DMS153 (cell line): ENCODE measurements around the gene RHCE.
"Not testable (repeated sequence)": the region's sequence is repeated elsewhere in the genome, so short reads cannot be mapped to it uniquely, and the experiment has no call there.

Source experiments
- DNase-seq: peaks from one replicate; lab custom pipeline; 2025; lab: John Stamatoyannopoulos, UW

Gene RHCE

DNA sequence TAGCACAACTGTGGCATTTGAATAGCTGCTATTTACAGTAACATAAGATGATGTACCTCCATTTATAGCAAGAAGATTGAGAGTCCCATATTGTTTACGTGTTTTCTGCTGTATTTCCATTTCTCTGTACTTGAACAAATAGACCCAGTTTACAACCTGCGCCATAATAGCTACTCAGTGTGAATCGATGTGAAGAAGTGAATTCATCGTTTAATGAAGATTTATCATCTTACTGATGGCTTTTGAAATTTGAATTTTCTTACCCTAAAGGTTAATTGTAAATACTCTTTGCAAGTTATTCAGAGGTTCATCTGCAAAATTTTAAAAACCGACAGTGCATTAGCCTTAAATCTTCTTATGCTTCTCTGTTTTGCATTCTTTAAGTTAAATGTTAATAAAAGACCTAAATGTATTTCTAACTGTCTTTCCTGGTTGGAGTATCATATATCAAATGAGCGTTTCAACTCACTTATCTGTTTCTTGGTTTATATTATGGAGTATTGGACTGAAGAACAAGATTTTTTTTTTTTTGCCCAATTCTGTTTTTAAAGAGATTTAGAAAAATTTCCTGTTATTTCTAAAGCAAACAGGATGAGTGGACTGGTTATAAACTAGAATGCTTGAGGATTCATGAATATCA is 12.2 kb upstream of the RHCE start:
- no peak for DNase-seq

DNA sequence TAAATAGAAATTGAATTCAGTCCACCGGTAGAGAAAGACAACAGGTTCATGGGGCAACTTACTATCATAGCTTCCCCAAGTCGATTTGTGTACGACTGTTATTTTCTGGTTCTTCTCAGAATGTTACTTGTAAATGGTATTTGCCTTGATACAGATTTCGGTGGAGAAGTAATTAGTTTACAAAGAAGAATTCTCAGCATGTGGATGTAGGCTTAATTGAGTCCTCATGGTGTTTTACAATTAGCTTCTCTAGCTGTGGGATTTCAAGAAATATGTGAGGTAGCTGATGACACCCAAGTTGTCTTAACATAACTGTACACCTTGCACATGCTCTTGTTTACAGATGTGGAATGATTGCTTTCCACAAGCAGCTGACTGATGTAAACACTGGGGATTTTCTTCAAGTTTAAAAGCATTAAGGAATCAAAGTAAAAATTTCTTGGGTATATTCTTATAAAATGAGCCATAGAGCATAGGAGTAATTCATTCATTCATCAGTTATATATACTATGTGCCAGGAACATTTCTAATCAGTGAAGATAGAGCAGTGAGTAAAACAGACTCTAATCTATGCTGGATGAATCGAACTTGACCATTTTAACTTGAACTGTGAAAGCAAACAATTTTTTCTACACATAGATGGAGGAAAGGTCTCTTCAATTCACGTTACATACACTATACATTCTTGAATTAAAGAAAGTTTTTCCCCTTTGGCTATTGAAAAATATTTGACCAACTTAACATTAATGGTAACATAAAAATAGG is 11.5 kb upstream of the RHCE start:
- no peak for DNase-seq

DNA sequence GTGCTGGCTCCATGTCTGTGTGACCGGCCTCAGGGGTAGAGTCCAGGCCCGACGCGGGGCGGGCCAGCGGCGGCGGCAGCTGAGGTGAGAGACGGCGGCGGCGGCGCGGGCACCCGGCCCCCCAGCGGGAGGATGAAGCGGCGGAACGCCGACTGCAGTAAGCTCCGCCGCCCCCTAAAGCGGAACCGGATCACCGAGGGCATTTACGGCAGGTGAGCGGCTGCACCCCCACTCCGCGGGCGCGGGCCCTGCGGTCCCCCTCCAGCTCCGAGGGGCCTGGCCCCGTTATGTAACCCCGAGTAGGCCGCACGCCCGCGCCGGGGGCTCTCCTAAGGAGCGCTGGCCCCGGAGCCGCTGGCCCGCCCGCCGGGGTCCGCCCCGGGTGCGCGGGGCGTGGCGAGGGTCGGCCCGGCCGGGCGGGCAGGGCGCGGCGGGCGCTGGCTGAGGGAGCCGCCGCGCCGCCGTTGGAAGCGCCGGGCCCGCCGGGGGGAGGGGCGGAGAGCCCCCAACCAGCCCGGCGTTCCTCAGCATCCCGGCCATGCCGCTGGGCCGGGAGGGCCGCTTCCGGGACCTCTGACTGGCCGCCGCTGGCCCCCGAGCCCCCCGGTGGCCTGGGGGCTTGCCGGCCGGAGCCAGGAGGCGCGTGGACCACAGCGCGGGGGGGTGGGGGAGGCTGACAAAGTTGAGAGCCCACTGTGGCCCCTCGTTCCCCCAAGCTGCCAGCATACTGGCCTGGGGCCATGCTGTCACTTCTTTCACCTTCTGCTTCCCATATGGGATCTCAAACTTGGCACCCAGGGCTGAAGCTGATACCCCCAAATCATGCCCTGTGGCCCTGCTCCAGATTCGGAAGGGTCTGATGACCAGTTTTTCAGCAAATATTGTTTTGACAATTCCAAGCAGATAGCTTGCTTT is 10.6 kb upstream of the RHCE start:
- no peak for DNase-seq

DNA sequence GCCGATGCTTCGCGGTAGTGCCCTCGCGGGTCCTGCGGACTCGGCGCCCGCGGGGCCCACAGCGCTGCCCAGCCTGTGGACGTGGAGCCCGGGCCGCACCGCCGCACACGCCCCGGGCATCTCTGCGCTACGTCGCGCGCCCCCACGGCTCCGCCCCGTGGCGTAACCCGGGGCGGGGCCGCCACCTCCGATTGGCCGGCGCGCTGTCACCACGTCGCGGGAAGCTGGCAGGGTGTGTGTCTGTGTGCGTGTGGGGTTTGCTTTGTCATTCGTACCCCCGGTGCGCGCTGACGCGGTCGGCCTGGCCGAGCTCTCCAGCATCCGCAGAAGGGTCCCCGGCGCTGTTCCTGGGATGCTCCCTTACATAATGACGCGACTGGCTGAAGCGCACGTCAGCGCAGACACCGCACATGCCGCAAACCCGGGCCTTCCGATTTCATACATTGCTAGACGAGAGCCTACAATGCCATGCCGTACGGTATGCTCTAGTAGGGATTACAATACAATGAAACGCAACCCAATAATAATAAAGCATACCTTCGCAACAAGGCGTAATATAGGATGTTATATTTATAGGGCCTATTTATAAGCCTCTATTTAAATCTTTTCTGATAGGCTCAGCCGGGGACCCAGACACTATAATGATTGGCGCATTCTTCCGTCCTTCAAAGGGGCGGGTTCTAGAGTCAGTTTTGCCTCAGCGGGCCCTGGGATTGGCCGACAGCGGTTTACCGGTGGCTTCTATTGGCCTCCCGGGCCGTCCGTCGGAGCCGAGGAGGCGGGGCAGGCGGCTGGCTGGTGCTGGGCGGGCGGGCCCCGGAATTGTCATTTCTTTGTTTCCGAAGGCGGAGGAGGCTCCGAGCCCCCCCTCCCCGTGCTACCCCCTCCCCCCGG is 9.7 kb upstream of the RHCE start, which contains the start of gene MACO1:
MACO1 (plus strand) TSS at position 825 of the 894 bp plus-strand sequence. CDS start 202 bp downstream, outside the sequence.
- peak; percentile 96 for DNase-seq

DNA sequence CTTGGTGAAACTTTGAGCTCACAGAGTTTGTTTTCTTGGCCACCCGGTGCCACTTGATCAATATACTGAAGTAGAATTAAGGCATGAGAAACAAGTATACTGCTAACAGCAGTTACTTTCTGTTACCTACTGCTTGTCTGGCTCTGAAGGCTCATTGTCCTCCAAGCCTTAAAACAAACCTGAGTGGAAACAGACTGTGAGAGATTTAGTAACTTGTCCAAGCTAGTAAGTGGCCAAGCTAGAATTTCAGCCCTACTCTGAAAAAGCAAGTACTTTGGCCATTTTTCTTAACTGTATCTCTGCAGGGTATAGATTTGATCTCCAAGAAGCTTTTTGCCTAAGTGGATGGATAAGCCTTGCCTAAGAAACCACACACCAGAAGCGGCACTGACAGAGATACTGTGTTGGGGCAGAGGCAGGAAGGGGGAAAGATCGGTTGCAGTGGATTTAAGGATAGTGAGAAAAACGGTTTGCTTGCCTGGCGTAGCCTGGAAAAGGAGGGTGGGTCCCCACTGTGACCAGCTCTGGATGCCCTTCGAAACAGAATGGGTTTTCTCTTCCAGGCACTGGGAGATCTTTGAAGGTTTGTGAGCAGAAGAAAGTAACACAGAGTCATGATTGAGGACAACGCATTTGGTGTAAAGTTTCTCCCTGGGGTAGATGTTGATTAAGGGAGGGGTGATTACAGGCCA is 8.0 kb upstream of the RHCE start:
- no peak for DNase-seq

DNA sequence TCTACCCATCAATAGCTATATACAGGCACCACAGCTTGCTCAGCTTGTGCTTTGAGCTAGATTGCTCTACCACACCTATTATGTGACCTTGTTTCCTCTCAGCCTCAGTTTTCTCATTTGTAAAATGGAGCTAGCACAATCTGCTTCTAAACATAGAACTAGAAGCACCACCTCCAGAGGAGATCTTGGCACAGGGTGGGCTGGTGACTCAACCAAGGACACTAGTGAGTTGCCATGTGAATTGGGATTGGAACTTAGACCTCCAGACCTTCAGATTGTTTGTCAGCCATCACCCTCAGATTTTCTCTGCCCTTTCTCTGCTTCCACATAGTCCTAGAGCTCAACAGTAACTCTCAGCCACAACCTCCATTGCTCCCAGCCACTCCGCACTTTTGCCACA is 7.1 kb upstream of the RHCE start:
- no peak for DNase-seq

DNA sequence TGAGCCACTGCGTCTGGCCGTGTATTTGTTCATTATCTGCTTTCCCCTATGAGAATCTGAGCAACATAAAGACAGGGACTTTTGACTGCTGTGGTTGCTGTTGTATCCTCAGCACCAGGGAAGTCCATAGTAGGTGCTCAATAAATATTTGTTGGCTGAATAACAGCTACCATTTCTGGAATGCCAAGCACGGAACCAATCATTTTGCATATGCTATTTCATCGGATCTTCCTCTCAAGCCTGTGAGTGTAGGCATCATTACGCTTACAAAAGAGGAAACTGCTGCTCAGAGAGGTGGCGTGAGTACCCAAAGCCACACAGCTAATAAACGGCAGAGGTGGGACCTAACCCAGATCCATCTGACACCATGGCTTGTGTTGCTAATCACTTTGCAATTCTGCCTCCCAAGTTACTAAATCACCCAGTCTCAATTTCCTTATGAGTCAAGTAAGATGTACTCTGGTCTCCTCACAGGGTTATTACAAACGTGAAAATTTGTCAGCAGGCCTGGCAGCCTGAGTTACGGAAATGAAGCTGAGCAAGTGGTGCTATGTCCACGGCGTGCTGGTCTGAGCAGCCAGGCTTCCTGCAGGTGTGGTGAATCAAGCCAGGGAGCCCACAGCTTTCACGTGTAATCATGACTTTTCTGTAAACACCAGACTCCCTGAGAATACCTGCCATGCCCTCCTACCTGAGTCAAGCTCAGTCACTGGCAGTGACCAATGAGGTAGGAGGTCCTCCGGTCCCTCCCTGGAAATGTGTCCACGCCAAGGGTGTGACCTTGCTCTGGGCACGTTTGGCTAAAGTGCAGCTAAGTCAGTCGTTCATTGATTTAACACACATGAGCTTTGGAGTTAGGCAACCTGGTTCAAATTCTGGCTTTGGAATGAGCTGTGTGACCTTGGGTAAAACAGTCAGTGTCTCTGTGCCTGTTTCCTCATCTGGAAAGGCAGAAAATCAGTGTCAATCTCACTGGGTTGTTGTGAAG is 4.8 kb upstream of the RHCE start:
- no peak for DNase-seq

DNA sequence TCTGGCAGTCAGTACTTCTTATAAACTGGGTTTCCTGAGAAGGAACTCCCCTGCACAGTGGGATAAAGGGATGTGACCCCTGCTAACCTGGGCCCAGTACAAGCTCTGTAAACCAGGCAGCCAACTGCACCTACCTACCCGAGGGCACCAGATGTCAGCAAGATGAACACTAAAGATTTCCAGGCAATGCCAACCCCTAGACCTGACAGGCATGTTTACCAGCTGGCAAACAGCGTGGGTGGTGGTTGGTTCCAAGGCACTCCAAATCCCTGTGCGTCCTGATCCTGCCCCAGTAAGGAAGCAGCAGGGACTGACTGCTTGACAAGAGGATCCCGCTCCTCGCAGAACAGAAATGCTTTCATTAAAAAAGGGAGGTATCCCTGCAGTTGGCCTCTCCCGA is 2.6 kb upstream of the RHCE start:
- not testable (repeated sequence) for DNase-seq

DNA sequence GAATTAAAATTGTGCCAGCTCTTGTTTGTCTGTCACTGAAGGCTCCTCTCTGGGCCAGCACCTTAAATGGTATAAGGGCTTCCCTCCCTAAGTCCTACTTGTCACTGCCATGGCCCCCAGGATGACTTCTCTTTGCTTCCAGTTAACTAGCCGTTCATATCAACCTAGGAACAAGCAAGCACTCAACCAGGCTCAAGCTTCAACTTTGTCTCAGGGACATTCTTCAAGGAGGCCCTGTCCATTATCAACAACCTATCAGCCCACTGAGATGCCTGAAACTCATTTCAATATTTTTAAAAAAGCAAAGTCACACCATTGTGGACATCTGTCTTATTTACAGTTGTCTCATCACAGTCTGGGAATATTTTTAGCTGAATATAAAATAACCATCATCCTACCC is 1.3 kb downstream of the RHCE start:
- DNase-seq: not testable (repeated sequence)

DNA sequence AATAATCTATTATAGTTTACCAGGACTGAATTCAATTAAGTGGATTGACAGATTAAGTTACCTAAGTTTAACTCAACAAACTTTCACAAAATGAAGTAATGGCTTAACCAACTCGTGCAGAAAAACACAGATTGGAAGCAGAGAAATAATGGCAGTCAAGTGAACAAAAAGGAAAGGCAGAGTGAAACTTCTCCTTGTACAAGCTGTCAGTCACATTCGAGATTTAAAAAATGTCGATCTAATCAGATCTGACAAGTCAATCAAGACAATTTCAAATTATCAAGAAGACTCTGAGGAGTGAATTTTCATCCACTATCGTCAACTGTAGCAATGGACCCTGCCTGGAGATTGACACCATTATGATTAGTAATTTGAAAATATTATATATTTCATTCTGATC is 3.3 kb downstream of the RHCE start:
- not testable (repeated sequence) for DNase-seq

DNA sequence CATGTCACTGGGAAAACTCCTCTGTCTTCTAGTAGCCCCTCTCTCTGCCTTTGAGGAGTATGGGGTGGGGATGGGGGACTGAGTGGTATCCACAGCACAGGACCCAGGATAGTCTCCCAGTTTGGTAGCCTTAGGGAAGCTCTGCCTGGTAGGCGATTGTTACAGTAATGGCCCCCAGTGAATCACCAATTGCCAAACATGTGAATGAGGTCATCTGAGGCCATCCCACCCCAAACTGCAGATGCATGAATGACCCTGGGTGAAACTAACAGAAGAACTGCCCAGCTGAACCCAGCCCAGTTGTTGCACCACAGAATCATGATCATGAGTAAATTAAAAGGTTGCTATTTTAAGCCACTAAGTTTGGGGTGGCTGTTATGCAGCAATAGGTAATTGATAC is 6.0 kb downstream of the RHCE start:
- DNase-seq: not testable (repeated sequence)

DNA sequence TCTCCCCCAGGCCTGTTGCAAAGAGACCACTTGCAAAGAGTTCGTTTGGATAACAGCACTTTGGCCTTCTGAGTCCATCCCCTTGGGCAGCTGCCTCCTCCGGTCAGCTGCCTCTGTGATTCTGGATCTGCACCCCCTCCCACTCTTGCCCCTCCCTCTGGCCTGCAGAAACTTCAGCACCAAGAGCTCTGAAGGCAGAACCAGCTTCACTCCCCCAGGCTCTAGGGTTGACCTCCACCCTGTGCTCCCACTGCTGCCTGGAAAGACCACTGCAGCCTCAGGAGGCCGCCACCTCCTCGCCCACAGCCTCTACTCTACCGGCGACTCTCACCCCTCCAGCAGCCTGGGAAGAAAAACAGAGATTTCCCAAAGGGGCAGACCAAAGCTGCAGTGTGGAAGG is 6.5 kb downstream of the RHCE start:
- DNase-seq: not testable (repeated sequence)

DNA sequence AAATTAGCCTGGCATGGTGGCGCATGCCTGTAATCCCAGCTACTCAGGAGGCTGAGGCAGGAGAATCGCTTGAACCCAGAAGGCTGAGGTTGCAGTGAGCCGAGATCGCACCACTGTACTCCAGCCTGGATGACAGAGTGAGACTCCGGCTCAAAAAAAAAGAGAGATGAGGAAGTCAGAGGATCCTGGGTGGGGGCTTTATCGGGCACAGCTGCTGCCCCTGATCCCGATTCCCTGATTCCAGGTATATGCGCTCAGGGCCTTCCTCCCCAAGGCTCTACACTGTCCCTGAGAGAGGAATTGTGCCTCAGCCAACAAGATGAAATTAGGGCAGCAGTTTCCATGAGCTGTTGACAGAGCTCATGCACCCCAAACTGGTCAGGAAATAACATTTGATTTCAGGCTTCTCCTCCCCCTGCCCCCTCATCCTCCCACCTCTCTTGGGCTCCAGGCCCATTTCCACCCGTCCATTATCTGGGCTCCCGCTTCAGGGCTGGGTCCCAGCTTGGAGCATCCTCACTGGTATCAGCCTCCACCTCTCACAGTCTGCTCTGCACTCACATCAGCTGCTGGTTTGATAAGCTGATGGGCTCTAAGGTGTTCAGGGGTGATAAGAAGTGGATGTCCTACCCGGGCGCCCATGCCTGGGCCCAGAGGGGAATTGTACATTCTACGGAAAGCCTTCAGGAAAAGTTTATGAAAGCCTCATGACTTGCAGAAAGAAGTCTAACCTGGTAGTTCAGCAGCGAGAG is 7.6 kb downstream of the RHCE start:
- DNase-seq: not testable (repeated sequence)

DNA sequence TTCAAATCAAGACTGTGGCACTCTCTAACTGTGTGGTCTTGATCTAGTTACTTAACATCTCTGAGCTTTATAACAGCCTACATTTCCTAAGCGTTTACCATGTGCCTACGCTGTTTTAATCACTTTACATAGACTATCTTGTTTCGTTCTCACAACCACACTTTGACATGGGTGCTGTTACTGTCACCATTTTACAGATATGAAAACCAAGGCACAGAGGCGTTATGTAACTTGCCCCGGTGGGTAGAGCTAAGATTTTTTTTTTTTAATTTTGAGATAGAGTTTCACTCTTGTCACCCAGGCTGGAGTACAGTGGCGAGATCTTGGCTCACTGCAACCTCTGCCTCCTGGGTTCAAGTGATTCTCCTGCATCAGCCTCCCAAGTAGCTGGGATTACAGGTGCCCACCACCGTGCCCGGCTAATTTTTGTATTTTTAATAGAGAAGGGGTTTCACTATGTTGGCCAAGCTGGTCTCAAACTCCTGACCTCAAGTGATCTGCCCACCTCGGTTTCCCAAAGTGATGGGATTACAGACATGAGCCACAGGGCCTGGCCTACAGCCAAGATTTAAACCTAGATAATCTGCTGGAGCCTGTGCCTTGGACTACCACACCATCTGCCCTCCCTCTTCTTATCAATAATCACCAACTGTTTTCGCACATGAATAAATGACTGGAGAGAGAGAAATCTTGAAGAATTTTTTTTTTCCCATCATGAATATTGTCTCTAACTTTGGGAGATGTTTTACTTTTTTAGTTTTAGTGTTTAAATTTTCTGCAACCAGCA is 10.8 kb downstream of the RHCE start:
- not testable (repeated sequence) for DNase-seq

DNA sequence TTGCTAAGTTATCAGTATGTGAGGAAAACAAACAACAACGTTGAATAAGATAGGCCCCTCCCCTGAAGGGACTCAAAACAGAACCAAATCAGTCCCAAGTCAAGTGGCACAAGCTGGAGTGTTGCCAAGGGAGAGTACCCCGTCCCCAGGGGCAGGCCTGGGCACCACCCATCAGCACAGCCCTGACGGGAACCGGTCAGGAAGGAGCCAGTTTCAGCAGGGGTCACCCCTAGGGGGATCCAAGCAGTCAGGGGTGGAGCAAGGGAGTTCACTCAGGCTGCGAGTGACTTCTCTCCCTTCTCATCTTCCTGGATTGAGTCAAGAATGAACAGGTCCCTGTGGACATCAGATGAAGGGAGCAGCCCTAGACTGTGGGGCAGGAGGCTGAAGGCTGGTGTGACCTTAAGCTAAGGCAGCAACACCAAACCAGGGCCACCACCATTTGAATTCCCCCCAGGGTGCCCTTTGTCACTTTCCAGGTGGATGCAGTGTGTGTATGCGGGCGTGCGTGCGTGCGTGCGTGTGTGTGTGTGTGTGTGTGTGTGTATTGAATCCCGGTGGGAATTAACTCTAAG is 14.8 kb downstream of the RHCE start:
- DNase-seq: peak; percentile 59

DNA sequence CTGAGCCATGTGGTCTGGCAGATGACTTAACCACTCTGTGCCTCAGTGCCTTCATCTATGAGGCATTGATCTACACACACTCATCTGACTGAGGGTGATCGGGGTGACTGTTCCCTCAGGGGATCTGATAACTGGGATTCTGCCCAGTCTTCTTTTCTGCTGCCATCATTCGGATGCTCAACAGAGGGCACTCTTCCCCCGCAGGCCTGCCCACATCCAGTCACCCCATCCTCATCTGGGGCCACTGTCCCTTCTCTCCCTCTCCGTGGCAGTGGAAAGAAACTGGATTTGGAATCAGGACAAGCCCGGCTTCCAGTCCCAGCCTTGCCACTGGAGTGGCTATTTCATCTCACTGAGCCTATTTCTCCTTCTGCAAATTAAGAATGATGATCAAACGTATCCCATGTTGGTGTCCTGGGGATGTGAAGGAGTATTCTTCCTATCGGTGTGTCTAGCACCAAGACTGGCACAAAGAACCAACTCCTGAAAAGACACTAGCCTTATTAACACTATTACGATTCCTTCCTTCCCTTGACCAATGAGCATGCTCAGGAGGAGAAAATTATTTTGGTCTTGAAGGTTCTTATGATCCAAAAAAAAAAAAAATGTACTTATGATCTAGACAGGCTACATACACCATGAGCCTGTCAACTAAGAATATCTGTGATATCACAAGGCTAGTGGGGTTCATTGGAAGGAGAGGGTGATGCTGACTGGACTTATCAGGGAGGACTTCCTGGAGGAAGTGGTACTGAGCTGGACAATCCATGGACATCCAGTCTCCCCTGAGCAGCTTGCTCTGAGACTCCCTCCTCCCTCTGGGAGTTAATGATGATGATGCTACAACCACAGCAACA is 17.4 kb downstream of the RHCE start:
- not testable (repeated sequence) for DNase-seq

DNA sequence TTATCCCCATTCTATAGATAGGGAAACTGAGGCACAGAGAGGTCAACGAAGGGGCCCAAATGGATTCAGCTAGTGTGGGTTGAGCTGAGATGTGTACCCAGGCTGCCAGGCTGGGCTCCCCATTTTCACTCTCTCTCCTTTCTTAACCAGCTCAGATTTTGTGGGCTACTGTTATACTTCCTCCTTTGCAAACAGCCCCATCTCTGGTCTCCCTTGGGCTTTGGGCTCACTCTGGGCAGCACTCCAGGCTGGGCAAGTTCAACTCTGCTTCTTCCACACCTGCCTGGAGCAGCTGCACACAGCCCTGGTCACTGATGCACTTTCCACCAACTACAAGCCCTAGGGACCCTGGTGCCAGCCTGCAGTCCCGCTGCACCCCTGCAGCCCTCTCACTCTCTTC is 22.5 kb downstream of the RHCE start:
- DNase-seq: not testable (repeated sequence)
